ENCODE measurements around the gene XXYLT1.

The XXYLT1 gene

GRCh38 chr3:195087328-195087727, 183.6 kb downstream of the XXYLT1 start:
- DNase-seq: no peak

- DNase-seq: no peak
Observed at GRCh38 chr3:195086885-195087284, 184.1 kb downstream of the XXYLT1 start.

- DNase-seq: no peak
Observed at GRCh38 chr3:195086341-195086740, 184.6 kb downstream of the XXYLT1 start.

- no peak for DNase-seq
Observed at GRCh38 chr3:195085356-195086130, 185.4 kb downstream of the XXYLT1 start.

- no peak for DNase-seq
Observed at GRCh38 chr3:195084746-195085145, 186.2 kb downstream of the XXYLT1 start.

GRCh38 chr3:195083659-195084058, 187.3 kb downstream of the XXYLT1 start:
- DNase-seq: no peak

GRCh38 chr3:195082811-195083210, 188.1 kb downstream of the XXYLT1 start:
- DNase-seq: no peak

- DNase-seq: no peak
Observed at GRCh38 chr3:195081242-195081963, 189.6 kb downstream of the XXYLT1 start.

- no peak for DNase-seq
Observed at GRCh38 chr3:195080571-195081151, 190.3 kb downstream of the XXYLT1 start.

GRCh38 chr3:195080125-195080524, 190.8 kb downstream of the XXYLT1 start:
- no peak for DNase-seq

- no peak for DNase-seq
Observed at GRCh38 chr3:195079636-195080035, 191.3 kb downstream of the XXYLT1 start.

GRCh38 chr3:195078891-195079440, 192.0 kb downstream of the XXYLT1 start:
- DNase-seq: no peak

- DNase-seq: no peak
Observed at GRCh38 chr3:195077611-195078540, 193.1 kb downstream of the XXYLT1 start.

- no peak for DNase-seq
Observed at GRCh38 chr3:195076981-195077610, 193.9 kb downstream of the XXYLT1 start.

GRCh38 chr3:195075941-195076875, 194.8 kb downstream of the XXYLT1 start:
- DNase-seq: no peak

- no peak for DNase-seq
Observed at GRCh38 chr3:195075199-195075940, 195.6 kb downstream of the XXYLT1 start.

GRCh38 chr3:195073866-195074860, 196.8 kb downstream of the XXYLT1 start:
- no peak for DNase-seq

GRCh38 chr3:195072916-195073564, 197.9 kb downstream of the XXYLT1 start:
- no peak for DNase-seq
